ENCODE measurements around the gene SETD3.

GRCh38 chr14:99413911-99414310 lies 66.7 kb downstream of the SETD3 start:
- TF ChIP-seq, protein P1, sequence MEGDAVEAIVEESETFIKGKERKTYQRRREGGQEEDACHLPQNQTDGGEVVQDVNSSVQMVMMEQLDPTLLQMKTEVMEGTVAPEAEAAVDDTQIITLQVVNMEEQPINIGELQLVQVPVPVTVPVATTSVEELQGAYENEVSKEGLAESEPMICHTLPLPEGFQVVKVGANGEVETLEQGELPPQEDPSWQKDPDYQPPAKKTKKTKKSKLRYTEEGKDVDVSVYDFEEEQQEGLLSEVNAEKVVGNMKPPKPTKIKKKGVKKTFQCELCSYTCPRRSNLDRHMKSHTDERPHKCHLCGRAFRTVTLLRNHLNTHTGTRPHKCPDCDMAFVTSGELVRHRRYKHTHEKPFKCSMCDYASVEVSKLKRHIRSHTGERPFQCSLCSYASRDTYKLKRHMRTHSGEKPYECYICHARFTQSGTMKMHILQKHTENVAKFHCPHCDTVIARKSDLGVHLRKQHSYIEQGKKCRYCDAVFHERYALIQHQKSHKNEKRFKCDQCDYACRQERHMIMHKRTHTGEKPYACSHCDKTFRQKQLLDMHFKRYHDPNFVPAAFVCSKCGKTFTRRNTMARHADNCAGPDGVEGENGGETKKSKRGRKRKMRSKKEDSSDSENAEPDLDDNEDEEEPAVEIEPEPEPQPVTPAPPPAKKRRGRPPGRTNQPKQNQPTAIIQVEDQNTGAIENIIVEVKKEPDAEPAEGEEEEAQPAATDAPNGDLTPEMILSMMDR (conservative IDR thresholded peaks at IDR 0.05 in 1 of 2, IDR thresholded peaks at IDR 0.05 in 1 of 2; ENCODE audit: extremely low read depth in 1 of 2, insufficient read depth in 1 of 2, low read depth in 1 of 2, low read length in 2 of 2): no peak
- TF ChIP-seq EZH2 (IDR thresholded peaks at IDR 0.05; ENCODE audit: borderline replicate concordance, low read length): no peak
